Osteoblast (primary cell): ENCODE results near the gene CTRB2. TPM values are rescaled to one million over a fixed set of nuclear protein-coding genes. Genes with fewer than 3 reads are reported as not detected.

Source experiments
- DNase-seq: peaks from one replicate; pipeline ENCODE4 v3.0.0; 2011; ENCODE audit warnings: low spot score, mixed read lengths; ENCODE audit not compliant: insufficient read length; ENCODE audit errors: missing footprints
- H2AFZ ChIP-seq: 2 replicates; pipeline ENCODE4 v1.6.0; 2011; ENCODE audit warnings: mild to moderate bottlenecking, low read length
- H3K27ac ChIP-seq: 2 replicates; pipeline ENCODE4 v1.5.1; 2011; ENCODE audit warnings: mild to moderate bottlenecking, low read depth, low read length, moderate library complexity
- H3K27me3 ChIP-seq: 2 replicates; pipeline ENCODE4 v1.6.0; 2012; ENCODE audit warnings: mild to moderate bottlenecking, control low read depth, inconsistent platforms, low read length, moderate library complexity; ENCODE audit not compliant: insufficient read depth
- H3K36me3 ChIP-seq: 2 replicates; pipeline ENCODE4 v1.5.1; 2011; ENCODE audit warnings: mild to moderate bottlenecking, low read length, control low read depth, moderate library complexity; ENCODE audit not compliant: insufficient read depth
- H3K4me1 ChIP-seq: 2 replicates; pipeline ENCODE4 v1.5.1; 2011; ENCODE audit warnings: mild to moderate bottlenecking, low read length, control low read depth, moderate library complexity; ENCODE audit not compliant: insufficient read depth
- H3K4me2 ChIP-seq: 2 replicates; pipeline ENCODE4 v1.6.0; 2011; ENCODE audit warnings: mild to moderate bottlenecking, low read length; ENCODE audit not compliant: insufficient read depth
- H3K4me3 ChIP-seq: fragments of 200-600 bp; sonication (generic); 3 replicates; pipeline ENCODE4 v1.5.1; 2012; ENCODE audit warnings: mild to moderate bottlenecking, low read length, inconsistent platforms; ENCODE audit not compliant: insufficient read depth
- H3K79me2 ChIP-seq: 2 replicates; pipeline ENCODE4 v1.6.0; 2012; ENCODE audit warnings: mild to moderate bottlenecking, low read length, control low read depth, inconsistent platforms; ENCODE audit not compliant: insufficient read depth
- H3K9me3 ChIP-seq: 2 replicates; pipeline ENCODE4 v1.5.1; 2011; ENCODE audit warnings: low read depth, low read length, control low read depth
- H4K20me1 ChIP-seq: 2 replicates; pipeline ENCODE4 v1.6.0; 2012; ENCODE audit warnings: mild to moderate bottlenecking, low read length, control low read depth; ENCODE audit not compliant: insufficient read depth
- CTCF ChIP-seq: IDR thresholded peaks from 2 replicates; pipeline ENCODE4 v1.5.1; 2011; ENCODE audit warnings: mild to moderate bottlenecking, low read depth, low read length, moderate library complexity; ENCODE audit errors: extremely low read depth
- total RNA-seq: library from RNA; depleted of rRNA; stranded (reverse); fragments of >200 nt; gene quantifications from 2 replicates; pipeline ENCODE4 v1.2.3, GENCODE V29; 2012

The CTRB2 gene
- total RNA-seq, 1 donor: not detected

GRCh38 chr16:75193730-75194444, 13.1 kb downstream of the CTRB2 start:
- H4K20me1 ChIP-seq: no peaks in the 10 kb centered on the region
- H2AFZ ChIP-seq: no peak overlapping the region
- H3K4me1 ChIP-seq: peaks cover 9% of the 10 kb centered on the region
- H3K4me2 ChIP-seq: no peak overlapping the region
- H3K36me3 ChIP-seq: no peaks in the 10 kb centered on the region
- peaks cover 31% of the 10 kb centered on the region for H3K27me3 ChIP-seq
- TF ChIP-seq CTCF: no peak
- no peaks in the 10 kb centered on the region for H3K79me2 ChIP-seq
- H3K9me3 ChIP-seq: no peaks in the 10 kb centered on the region
- H3K4me3 ChIP-seq: no peak overlapping the region
- peak; percentile 47 for DNase-seq
- no peak overlapping the region for H3K27ac ChIP-seq

GRCh38 chr16:75193265-75193650, 13.7 kb downstream of the CTRB2 start:
- H2AFZ ChIP-seq: no peak overlapping the region
- H3K4me3 ChIP-seq: no peak overlapping the region
- H3K27ac ChIP-seq: no peak overlapping the region
- no peaks in the 10 kb centered on the region for H4K20me1 ChIP-seq
- no peak overlapping the region for H3K4me2 ChIP-seq
- H3K79me2 ChIP-seq: no peaks in the 10 kb centered on the region
- H3K36me3 ChIP-seq: no peaks in the 10 kb centered on the region
- no peak for TF ChIP-seq CTCF
- H3K4me1 ChIP-seq: peaks cover 7% of the 10 kb centered on the region
- no peaks in the 10 kb centered on the region for H3K9me3 ChIP-seq
- peaks cover 28% of the 10 kb centered on the region for H3K27me3 ChIP-seq
- DNase-seq: peak; percentile 76

GRCh38 chr16:75192606-75193264, 14.2 kb downstream of the CTRB2 start:
- TF ChIP-seq CTCF: no peak

GRCh38 chr16:75189638-75190245, 17.2 kb downstream of the CTRB2 start:
- H4K20me1 ChIP-seq: no peaks in the 10 kb centered on the region
- no peak overlapping the region for H3K27ac ChIP-seq
- H3K4me3 ChIP-seq: no peak overlapping the region
- no peaks in the 10 kb centered on the region for H3K79me2 ChIP-seq
- H3K27me3 ChIP-seq: peaks cover 11% of the 10 kb centered on the region
- H2AFZ ChIP-seq: no peak overlapping the region
- TF ChIP-seq CTCF: no peak
- H3K4me2 ChIP-seq: no peak overlapping the region
- DNase-seq: peak; percentile 23
- no peaks in the 10 kb centered on the region for H3K9me3 ChIP-seq
- H3K36me3 ChIP-seq: no peaks in the 10 kb centered on the region
- no peaks in the 10 kb centered on the region for H3K4me1 ChIP-seq

More at GRCh38 chr16:75192606-75193264, 14.2 kb downstream of the CTRB2 start:
- H3K79me2 ChIP-seq: no peaks in the 10 kb centered on the region
- no peak overlapping the region for H2AFZ ChIP-seq
- DNase-seq: peak; percentile 30
- no peak overlapping the region for H3K4me2 ChIP-seq
- no peaks in the 10 kb centered on the region for H3K36me3 ChIP-seq
- H3K27me3 ChIP-seq: peaks cover 23% of the 10 kb centered on the region
- no peaks in the 10 kb centered on the region for H3K9me3 ChIP-seq
- H4K20me1 ChIP-seq: no peaks in the 10 kb centered on the region
- H3K4me3 ChIP-seq: no peak overlapping the region
- no peak overlapping the region for H3K27ac ChIP-seq
- H3K4me1 ChIP-seq: peaks cover 1% of the 10 kb centered on the region
